GM23338 (cell line): ENCODE results near the gene HSPE1. TPM values are rescaled to one million over a fixed set of nuclear protein-coding genes. Genes with fewer than 3 reads are reported as not detected.

Source experiments
- ATAC-seq: fragments of 200-7000 bp; cut with Tn5 transposase; 3 replicates; pipeline ENCODE4 v1.9.1; 2020
- DNase-seq: peaks from one replicate; pipeline ENCODE4 v3.0.0-alpha.2; 2015; ENCODE audit warnings: low spot score
- H2AFZ ChIP-seq: fragments of 200-600 bp; sonication (generic); 2 replicates; pipeline ENCODE4 v1.8.0; 2016; ENCODE audit warnings: antibody characterized with exemption, mild to moderate bottlenecking, moderate library complexity
- H3F3A ChIP-seq: fragments of 200-600 bp; sonication (generic); replicated peaks from 2 replicates; pipeline ENCODE4 v1.8.0; 2017; ENCODE audit warnings: antibody characterized with exemption, mixed run types, low read depth
- H3K27ac ChIP-seq: fragments of 200-600 bp; sonication (generic); 2 replicates; pipeline ENCODE4 v1.6.1; 2016; ENCODE audit warnings: low read depth
- H3K27me3 ChIP-seq: fragments of 200-600 bp; sonication (generic); 2 replicates; pipeline ENCODE4 v1.8.0; 2016; ENCODE audit warnings: mild to moderate bottlenecking, mixed run types, moderate library complexity; ENCODE audit not compliant: insufficient read depth
- H3K36me3 ChIP-seq: fragments of 200-600 bp; sonication (generic); 2 replicates; pipeline ENCODE4 v1.8.0; 2016; ENCODE audit warnings: mild to moderate bottlenecking; ENCODE audit not compliant: insufficient read depth
- H3K4me1 ChIP-seq: fragments of 200-600 bp; sonication (generic); 2 replicates; pipeline ENCODE4 v1.8.0; 2016; ENCODE audit warnings: mild to moderate bottlenecking, moderate library complexity; ENCODE audit not compliant: insufficient read depth
- H3K4me2 ChIP-seq: fragments of 200-600 bp; sonication (generic); 2 replicates; pipeline ENCODE4 v1.7.1; 2017; ENCODE audit warnings: mixed run types
- H3K4me3 ChIP-seq: fragments of 200-600 bp; sonication (generic); 2 replicates; pipeline ENCODE4 v1.6.1; 2016; ENCODE audit warnings: mixed run types
- H3K79me2 ChIP-seq: fragments of 200-600 bp; sonication (generic); replicated peaks from 2 replicates; pipeline ENCODE4 v1.8.0; 2017; ENCODE audit warnings: mild to moderate bottlenecking; ENCODE audit not compliant: insufficient read depth
- H3K9me2 ChIP-seq: fragments of 200-600 bp; sonication (generic); 2 replicates; pipeline ENCODE4 v1.8.0; 2017; ENCODE audit not compliant: insufficient read depth
- H4K20me1 ChIP-seq: fragments of 200-600 bp; sonication (generic); replicated peaks from 2 replicates; pipeline ENCODE4 v1.8.0; 2017; ENCODE audit warnings: mild to moderate bottlenecking; ENCODE audit not compliant: insufficient read depth
- H3K27ac Mint-ChIP-seq: 2 replicates; pipeline ENCODE4 v1.8.0; 2020; ENCODE audit warnings: inconsistent platforms, mild to moderate bottlenecking, moderate library complexity, mixed read lengths
- H3K27me3 Mint-ChIP-seq: 3 replicates; pipeline ENCODE4 v1.8.0; 2022; ENCODE audit warnings: low read depth, mild to moderate bottlenecking, moderate library complexity, mixed read lengths, inconsistent platforms; ENCODE audit not compliant: insufficient read depth, poor library complexity
- H3K36me3 Mint-ChIP-seq: 3 replicates; pipeline ENCODE4 v1.8.0; 2021; ENCODE audit warnings: low read depth, mild to moderate bottlenecking, inconsistent platforms, moderate library complexity, mixed read lengths
- H3K4me1 Mint-ChIP-seq: 3 replicates; pipeline ENCODE4 v1.8.0; 2020; ENCODE audit warnings: mild to moderate bottlenecking, inconsistent platforms, mixed read lengths
- H3K4me3 Mint-ChIP-seq: 3 replicates; pipeline ENCODE4 v1.8.0; 2021; ENCODE audit warnings: moderate library complexity, mild to moderate bottlenecking, inconsistent platforms, mixed read lengths
- H3K9me3 Mint-ChIP-seq: 3 replicates; pipeline ENCODE4 v1.8.0; 2020; ENCODE audit warnings: moderate library complexity, mild to moderate bottlenecking, inconsistent platforms, mixed read lengths
- CREB1 ChIP-seq: fragments of 250-450 bp; sonication (Bioruptor Pico); IDR thresholded peaks from 2 replicates; pipeline ENCODE4 v1.5.0; 2020; ENCODE audit warnings: low read depth, mild to moderate bottlenecking, moderate library complexity
- CTCF ChIP-seq, 2 experiments: fragments of 200-600 bp in 1 of 2; sonication (generic) in 1 of 2; conservative IDR thresholded peaks; 2 replicates each; pipeline versions ENCODE4 v1.5.1 to v1.6.1; 2016 to 2017; ENCODE audit warnings: antibody characterized with exemption in 2 of 2, low read depth in 2 of 2, mild to moderate bottlenecking in 2 of 2, moderate library complexity in 1 of 2
- ETS1 ChIP-seq: IDR thresholded peaks from 2 replicates; pipeline ENCODE4 v1.6.1; 2016; ENCODE audit warnings: antibody characterized with exemption
- EZH2 ChIP-seq: fragments of 200-600 bp; sonication (generic); IDR thresholded peaks from one replicate; pipeline ENCODE4 v1.8.0; 2017; ENCODE audit warnings: antibody characterized with exemption, mild to moderate bottlenecking, low read depth; ENCODE audit not compliant: unreplicated experiment
- JUNB ChIP-seq: IDR thresholded peaks from one replicate; pipeline ENCODE4 v1.6.1; 2016; ENCODE audit warnings: antibody characterized with exemption; ENCODE audit not compliant: unreplicated experiment
- NANOG ChIP-seq: IDR thresholded peaks from 2 replicates; pipeline ENCODE4 v1.6.1; 2016; ENCODE audit warnings: antibody characterized with exemption, borderline replicate concordance
- POLR2AphosphoS5 ChIP-seq: IDR thresholded peaks from 2 replicates; pipeline ENCODE4 v1.6.1; 2016; ENCODE audit warnings: antibody characterized with exemption, low read depth
- ZNF114 ChIP-seq: fragments of 250-450 bp; sonication (Bioruptor Pico); IDR thresholded peaks from 2 replicates; pipeline ENCODE4 v1.5.0; 2020; ENCODE audit warnings: mild to moderate bottlenecking, moderate library complexity
- ZNF331 ChIP-seq: fragments of 250-450 bp; sonication (Bioruptor Pico); IDR thresholded peaks from 2 replicates; pipeline ENCODE4 v1.5.0; 2020; ENCODE audit warnings: low read depth, mild to moderate bottlenecking, moderate library complexity
- polyA plus RNA-seq: library from polyadenylated mRNA; unstranded; fragments of >200 nt; fragmentation: Nextera tagmentation; extraction: Ambion mirVana; gene quantifications from 2 replicates; pipeline ENCODE4 v1.2.1, GENCODE V29; 2016
- total RNA-seq: library from RNA; depleted of rRNA; stranded (reverse); fragments of >200 nt; shearing (Covaris generic); gene quantifications from 2 replicates; pipeline ENCODE4 v1.2.3, GENCODE V29; 2014
- TF ChIP-seq, protein P1 (sequence below): fragments of 250-450 bp; sonication (Bioruptor Pico); IDR thresholded peaks from 2 replicates; pipeline ENCODE4 v1.5.0; 2020; ENCODE audit warnings: mild to moderate bottlenecking, moderate library complexity

Gene HSPE1
- total and polyA plus RNA-seq, 2 experiments from 2014 or later = 328 to 1,529 TPM

DNA sequence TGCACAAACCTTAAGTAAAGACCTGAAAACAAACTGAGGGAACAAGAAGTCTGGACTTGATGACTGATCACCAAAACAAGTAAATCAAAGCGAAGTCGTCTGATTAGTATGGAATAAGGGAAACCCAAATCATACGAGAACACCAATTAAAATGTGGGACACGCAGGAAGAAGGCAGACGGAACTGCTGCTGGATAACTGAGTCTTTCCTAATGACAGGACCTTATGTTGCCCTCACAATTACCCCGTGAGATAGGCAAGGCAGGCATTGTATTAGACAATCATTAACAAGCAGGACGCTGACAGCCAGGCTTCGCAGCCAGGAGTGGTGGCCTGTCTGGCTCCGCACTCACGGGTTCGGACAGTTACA, 47.4 kb upstream of the HSPE1 start (continued):
- TF ChIP-seq, protein P1, sequence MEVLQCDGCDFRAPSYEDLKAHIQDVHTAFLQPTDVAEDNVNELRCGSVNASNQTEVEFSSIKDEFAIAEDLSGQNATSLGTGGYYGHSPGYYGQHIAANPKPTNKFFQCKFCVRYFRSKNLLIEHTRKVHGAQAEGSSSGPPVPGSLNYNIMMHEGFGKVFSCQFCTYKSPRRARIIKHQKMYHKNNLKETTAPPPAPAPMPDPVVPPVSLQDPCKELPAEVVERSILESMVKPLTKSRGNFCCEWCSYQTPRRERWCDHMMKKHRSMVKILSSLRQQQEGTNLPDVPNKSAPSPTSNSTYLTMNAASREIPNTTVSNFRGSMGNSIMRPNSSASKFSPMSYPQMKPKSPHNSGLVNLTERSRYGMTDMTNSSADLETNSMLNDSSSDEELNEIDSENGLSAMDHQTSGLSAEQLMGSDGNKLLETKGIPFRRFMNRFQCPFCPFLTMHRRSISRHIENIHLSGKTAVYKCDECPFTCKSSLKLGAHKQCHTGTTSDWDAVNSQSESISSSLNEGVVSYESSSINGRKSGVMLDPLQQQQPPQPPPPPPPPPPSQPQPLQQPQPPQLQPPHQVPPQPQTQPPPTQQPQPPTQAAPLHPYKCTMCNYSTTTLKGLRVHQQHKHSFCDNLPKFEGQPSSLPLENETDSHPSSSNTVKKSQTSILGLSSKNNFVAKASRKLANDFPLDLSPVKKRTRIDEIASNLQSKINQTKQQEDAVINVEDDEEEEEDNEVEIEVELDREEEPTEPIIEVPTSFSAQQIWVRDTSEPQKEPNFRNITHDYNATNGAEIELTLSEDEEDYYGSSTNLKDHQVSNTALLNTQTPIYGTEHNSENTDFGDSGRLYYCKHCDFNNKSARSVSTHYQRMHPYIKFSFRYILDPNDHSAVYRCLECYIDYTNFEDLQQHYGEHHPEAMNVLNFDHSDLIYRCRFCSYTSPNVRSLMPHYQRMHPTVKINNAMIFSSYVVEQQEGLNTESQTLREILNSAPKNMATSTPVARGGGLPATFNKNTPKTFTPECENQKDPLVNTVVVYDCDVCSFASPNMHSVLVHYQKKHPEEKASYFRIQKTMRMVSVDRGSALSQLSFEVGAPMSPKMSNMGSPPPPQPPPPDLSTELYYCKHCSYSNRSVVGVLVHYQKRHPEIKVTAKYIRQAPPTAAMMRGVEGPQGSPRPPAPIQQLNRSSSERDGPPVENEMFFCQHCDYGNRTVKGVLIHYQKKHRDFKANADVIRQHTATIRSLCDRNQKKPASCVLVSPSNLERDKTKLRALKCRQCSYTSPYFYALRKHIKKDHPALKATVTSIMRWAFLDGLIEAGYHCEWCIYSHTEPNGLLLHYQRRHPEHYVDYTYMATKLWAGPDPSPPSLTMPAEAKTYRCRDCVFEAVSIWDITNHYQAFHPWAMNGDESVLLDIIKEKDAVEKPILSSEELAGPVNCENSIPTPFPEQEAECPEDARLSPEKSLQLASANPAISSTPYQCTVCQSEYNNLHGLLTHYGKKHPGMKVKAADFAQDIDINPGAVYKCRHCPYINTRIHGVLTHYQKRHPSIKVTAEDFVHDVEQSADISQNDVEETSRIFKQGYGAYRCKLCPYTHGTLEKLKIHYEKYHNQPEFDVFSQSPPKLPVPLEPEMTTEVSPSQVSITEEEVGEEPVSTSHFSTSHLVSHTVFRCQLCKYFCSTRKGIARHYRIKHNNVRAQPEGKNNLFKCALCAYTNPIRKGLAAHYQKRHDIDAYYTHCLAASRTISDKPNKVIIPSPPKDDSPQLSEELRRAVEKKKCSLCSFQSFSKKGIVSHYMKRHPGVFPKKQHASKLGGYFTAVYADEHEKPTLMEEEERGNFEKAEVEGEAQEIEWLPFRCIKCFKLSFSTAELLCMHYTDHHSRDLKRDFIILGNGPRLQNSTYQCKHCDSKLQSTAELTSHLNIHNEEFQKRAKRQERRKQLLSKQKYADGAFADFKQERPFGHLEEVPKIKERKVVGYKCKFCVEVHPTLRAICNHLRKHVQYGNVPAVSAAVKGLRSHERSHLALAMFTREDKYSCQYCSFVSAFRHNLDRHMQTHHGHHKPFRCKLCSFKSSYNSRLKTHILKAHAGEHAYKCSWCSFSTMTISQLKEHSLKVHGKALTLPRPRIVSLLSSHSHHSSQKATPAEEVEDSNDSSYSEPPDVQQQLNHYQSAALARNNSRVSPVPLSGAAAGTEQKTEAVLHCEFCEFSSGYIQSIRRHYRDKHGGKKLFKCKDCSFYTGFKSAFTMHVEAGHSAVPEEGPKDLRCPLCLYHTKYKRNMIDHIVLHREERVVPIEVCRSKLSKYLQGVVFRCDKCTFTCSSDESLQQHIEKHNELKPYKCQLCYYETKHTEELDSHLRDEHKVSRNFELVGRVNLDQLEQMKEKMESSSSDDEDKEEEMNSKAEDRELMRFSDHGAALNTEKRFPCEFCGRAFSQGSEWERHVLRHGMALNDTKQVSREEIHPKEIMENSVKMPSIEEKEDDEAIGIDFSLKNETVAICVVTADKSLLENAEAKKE (CRISPR knock-in tag) = no peak
- TF ChIP-seq CREB1 = no peak
- TF ChIP-seq ETS1 = no peak
- no peak for TF ChIP-seq NANOG

DNA sequence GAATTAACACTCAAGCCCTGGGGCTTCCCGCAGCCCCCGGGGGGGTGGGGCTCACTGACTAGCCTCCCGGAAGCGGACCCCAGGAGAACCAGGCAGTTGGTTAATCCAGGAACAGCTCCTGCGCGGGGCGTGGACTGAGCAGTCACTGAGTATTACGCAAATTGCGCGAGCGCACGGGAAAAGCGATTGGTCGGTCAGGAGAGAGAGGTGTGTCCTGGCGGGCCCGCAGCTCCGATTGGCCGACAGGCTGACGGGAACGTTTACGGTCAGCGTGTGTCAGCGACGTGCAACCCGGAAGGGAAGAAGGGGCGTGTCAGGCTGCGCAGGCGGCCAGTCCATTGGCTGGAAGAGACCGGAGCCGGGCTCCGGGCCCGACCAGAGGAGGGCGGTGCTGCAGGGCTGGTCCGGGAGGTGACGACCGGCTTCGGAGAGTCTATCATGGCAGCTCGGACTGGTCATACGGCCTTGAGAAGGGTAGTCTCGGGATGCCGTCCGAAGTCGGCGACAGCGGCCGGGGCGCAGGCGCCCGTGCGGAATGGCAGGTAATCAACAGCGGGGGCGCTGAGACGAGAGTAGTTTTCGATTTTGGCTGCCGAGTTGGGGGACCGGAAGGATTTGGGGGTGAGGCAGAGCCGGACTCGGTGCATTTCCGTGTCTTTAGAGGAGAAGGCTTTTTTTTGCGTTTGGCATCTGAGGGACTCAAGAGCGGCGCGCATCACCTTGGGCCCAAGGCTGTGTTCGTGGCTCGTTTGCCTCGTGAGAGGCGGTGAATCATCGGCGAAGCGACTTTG, 46.9 kb upstream of the HSPE1 start, which contains the start of gene COQ10B:
COQ10B (plus strand) TSS at position 430 of the 791 bp plus-strand sequence; CDS start at position 439, 9 bp downstream.
- TF ChIP-seq CTCF (conservative IDR thresholded peaks at IDR 0.05; ENCODE audit: low read depth in 2 of 2) = peak; percentile 15 to 38; a peak in 3 of 4 replicates
- peak; percentile 68 for TF ChIP-seq POLR2AphosphoS5
- no peak for TF ChIP-seq ZNF114 (CRISPR knock-in tag)
- TF ChIP-seq EZH2 = no peak
- TF ChIP-seq CREB1 = peak; percentile 87
- TF ChIP-seq ZNF331 (CRISPR knock-in tag) = no peak
- no peak for TF ChIP-seq JUNB
- H3K36me3 ChIP-seq = no peaks in the 10 kb centered on the region
- peak within 1 kb of the TSS; percentile 75 for H3K4me3 ChIP-seq
- H4K20me1 ChIP-seq = peaks cover 22% of the 10 kb centered on the region
- Mint-ChIP-seq H3K27ac (peak within 1 kb of the TSS; percentile 99), H3K27me3 (peaks cover 4% of the 10 kb centered on the region), H3K4me1 (peaks cover 9% of the 10 kb centered on the region), H3K9me3 (no peaks in the 10 kb centered on the region; the same call in 1 of the 3 replicates), H3K4me3 (peak within 1 kb of the TSS; percentile 95), H3K36me3 (no peaks in the 10 kb centered on the region; the same call in 2 of the 3 replicates)
- peaks cover 15% of the 10 kb centered on the region; the same call in 1 of the 2 replicates for H3F3A ChIP-seq
- DNase-seq (peak; percentile 100), ATAC-seq (peak; percentile 94)
- H3K9me2 ChIP-seq = no peaks in the 10 kb centered on the region
- H3K27me3 ChIP-seq = no peaks in the 10 kb centered on the region
- H3K4me1 ChIP-seq = peaks cover 9% of the 10 kb centered on the region; the same call in 1 of the 2 replicates
- H3K79me2 ChIP-seq = peaks cover 46% of the 10 kb centered on the region
- H3K27ac ChIP-seq = peak within 1 kb of the TSS; percentile 97
- H2AFZ ChIP-seq = peak within 1 kb of the TSS; percentile 73; the same call in 1 of the 2 replicates
- H3K4me2 ChIP-seq = peak within 1 kb of the TSS; percentile 88
